ENCODE measurements around the gene SLC38A3.

DNA sequence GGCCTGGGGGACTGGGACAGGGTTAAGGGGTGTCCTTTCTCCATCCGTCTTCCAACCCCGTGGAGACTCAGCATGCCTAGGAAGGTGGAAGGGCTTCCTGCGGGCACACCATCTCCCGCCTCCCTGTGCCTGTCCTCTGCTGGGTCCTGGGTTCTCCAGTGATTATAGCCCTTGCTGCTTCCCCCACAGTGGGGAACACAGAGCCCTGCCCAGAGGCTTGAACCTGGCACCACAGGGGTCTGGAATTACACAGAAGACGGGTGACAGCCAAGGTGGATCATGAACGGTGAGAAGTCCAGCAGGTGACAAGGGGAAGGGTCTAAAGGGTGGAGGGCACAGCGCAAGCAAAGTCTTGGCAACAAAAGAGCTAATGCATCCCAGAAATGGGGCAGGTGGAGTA lies 57.7 kb downstream of the SLC38A3 start:
- TF ChIP-seq, protein P1, sequence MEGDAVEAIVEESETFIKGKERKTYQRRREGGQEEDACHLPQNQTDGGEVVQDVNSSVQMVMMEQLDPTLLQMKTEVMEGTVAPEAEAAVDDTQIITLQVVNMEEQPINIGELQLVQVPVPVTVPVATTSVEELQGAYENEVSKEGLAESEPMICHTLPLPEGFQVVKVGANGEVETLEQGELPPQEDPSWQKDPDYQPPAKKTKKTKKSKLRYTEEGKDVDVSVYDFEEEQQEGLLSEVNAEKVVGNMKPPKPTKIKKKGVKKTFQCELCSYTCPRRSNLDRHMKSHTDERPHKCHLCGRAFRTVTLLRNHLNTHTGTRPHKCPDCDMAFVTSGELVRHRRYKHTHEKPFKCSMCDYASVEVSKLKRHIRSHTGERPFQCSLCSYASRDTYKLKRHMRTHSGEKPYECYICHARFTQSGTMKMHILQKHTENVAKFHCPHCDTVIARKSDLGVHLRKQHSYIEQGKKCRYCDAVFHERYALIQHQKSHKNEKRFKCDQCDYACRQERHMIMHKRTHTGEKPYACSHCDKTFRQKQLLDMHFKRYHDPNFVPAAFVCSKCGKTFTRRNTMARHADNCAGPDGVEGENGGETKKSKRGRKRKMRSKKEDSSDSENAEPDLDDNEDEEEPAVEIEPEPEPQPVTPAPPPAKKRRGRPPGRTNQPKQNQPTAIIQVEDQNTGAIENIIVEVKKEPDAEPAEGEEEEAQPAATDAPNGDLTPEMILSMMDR (IDR thresholded peaks at IDR 0.05; ENCODE audit: low read depth, low read length), result no peak
- no peak for TF ChIP-seq POLR2A (IDR thresholded peaks at IDR 0.05; ENCODE audit: extremely low read depth, insufficient read length)
- no peak for TF ChIP-seq MYC (IDR thresholded peaks at IDR 0.05; ENCODE audit: low read depth, low read length)

Data from NB4 (cell line).